Ovary (tissue), 10 donors: ENCODE data around the gene ATP5IF1. TPM values are rescaled to one million over a fixed set of nuclear protein-coding genes. Genes with fewer than 3 reads are reported as not detected.
A peak's percentile ranks its signal among the peaks of the same experiment; 100 is the strongest.

ENCODE experiments used
- DNase-seq, 5 donors: peaks; one replicate each; pipeline ENCODE4 v3.0.0-alpha.2; 2019 to 2020
- H3K27ac ChIP-seq, 2 donors: fragments of 200-600 bp; one replicate each; pipeline versions ENCODE4 v1.5.1 to v1.8.0; 2019 to 2022
- H3K27me3 ChIP-seq: fragments of 200-600 bp; one replicate; pipeline ENCODE4 v1.8.0; 2022
- H3K36me3 ChIP-seq: fragments of 200-600 bp; sonication (generic); one replicate; pipeline ENCODE4 v1.5.1; 2019
- H3K4me1 ChIP-seq: one replicate; pipeline ENCODE4 v1.8.1; 2013; ENCODE audit warnings: mild to moderate bottlenecking, moderate library complexity; ENCODE audit not compliant: insufficient read depth
- H3K4me3 ChIP-seq: fragments of 200-600 bp; sonication (generic); one replicate; pipeline ENCODE4 v1.5.1; 2017
- H3K9me3 ChIP-seq, 2 donors: fragments of 200-600 bp in 1 of 2; sonication (generic) in 1 of 2; one replicate each; pipeline versions ENCODE4 v1.5.1 to v1.8.1; 2013 to 2019; ENCODE audit warnings: mild to moderate bottlenecking in 1 of 2, moderate library complexity in 1 of 2
- EP300 ChIP-seq: sonication (generic); formaldehyde crosslinking; IDR thresholded peaks from one replicate; pipeline ENCODE4 v1.6.1; 2017; ENCODE audit warnings: antibody characterized with exemption
- POLR2A ChIP-seq: fragments of 450-650 bp; IDR thresholded peaks from one replicate; pipeline ENCODE4 v1.6.1; 2017; ENCODE audit warnings: antibody characterized with exemption, mild to moderate bottlenecking, moderate library complexity
- WGBS, 3 donors: extraction: QIAGEN DNeasy Blood & Tissue Kit in 1 of 3; methylation state at CpG; one replicate each; pipeline versions ENCODE4 v1.1.5 to v1.1.7; 2013 to 2017; 5-methylcytosine and 5-hydroxymethylcytosine counted together
- intact Hi-C, 4 donors: fragments of 100-400 bp; cut with DNase I; formaldehyde crosslinking; loops; one replicate each; pipeline versions ENCODE4 v1.11.0 to v1.15.1; 2022 to 2023
- long read RNA-seq, 3 donors: library from polyadenylated mRNA in 2 of 3; unstranded in 2 of 3; transcript quantifications; one replicate each; pipeline ENCODE4 v2.0.0 and lab custom pipeline, GENCODE V29; 2021 to 2026
- polyA plus RNA-seq, 2 donors: library from polyadenylated mRNA; stranded (reverse); fragments of 200-250 nt in 1 of 2; fragments of 350-450 nt in 1 of 2; fragmentation: Illumina TruSeq in 1 of 2; extraction: RNeasy Lipid Tissue Mini Kit (QIAGEN cat#74804) in 1 of 2; gene quantifications; one replicate each; pipeline ENCODE4 v1.2.3, GENCODE V29; 2013 to 2014
- total RNA-seq, 7 donors: library from RNA; depleted of rRNA in 2 of 7; stranded (reverse); fragments of >200 nt in 2 of 7; fragmentation: NEBNext Ultra II Directional in 3 of 7; extraction: Animal tissue kit (Norgen Biotek cat#: 25700) in 3 of 7; gene quantifications; one replicate each; pipeline versions ENCODE4 v1.1.0 to v1.2.4, GENCODE V29; 2016 to 2023
- TF ChIP-seq, protein P1 (sequence below), 3 donors: fragments of 450-650 bp in 2 of 3; fragments of 200-600 bp in 1 of 3; IDR thresholded peaks; one replicate each; pipeline versions ENCODE4 v1.5.1 to v1.8.0; 2016 to 2022; ENCODE audit warnings: antibody characterized with exemption in 3 of 3, mild to moderate bottlenecking in 1 of 3
- donor health status: DM: no; HTN: no; CAD: no; lungs with moderate emphysema.
- donor health status: DM: no; HTN: no; CAD: no.
- donor health status: Bipolar disorder and iron deficiency.
- donor health status: DM: yes; HTN: yes; CAD: no.
- donor health status: DM: no; HTN: no; CAD: no.
- donor health status: DM: yes; HTN: yes; CAD: no.

ATP5IF1 gene
- total RNA-seq = 100 to 1,000 TPM in 3 of 7 donors, 10 to 100 TPM in 4; 87.2 to 221 (median 94.4) TPM
- 100 to 1,000 TPM; 103 to 226 TPM for polyA plus RNA-seq
- long read RNA-seq, donor 1, transcript ATP5IF1-202 (2 exons, 1,855 nt) = minor isoform, 6 of 25 reads
- long read RNA-seq, donor 1, transcript ATP5IF1-201 (3 exons, 494 nt) = major isoform, 9 of 25 reads
- long read RNA-seq, donor 1, partial matches to known transcripts = 0 of 25 reads
- long read RNA-seq, donor 1, other reads (novel, unspliced or antisense) = 10 of 25 reads
- long read RNA-seq, donor 2, transcript ATP5IF1-204 (3 exons, 599 nt) = minor isoform, 6 of 138 reads
- long read RNA-seq, donor 2, transcript ATP5IF1-201 (3 exons, 494 nt) = major isoform, 121 of 138 reads
- long read RNA-seq, donor 2, transcript ATP5IF1-202 (2 exons, 1,855 nt) = minor isoform, 11 of 138 reads
- long read RNA-seq, donor 2, partial matches to known transcripts = 0 of 138 reads
- long read RNA-seq, donor 2, other reads (novel, unspliced or antisense) = 0 of 138 reads
- long read RNA-seq, donor 3, transcript ATP5IF1-201 (3 exons, 494 nt) = major isoform, 52 of 70 reads
- long read RNA-seq, donor 3, transcript ATP5IF1-202 (2 exons, 1,855 nt) = minor isoform, 7 of 70 reads
- long read RNA-seq, donor 3, partial matches to known transcripts = 7 of 70 reads
- long read RNA-seq, donor 3, other reads (novel, unspliced or antisense) = 1 of 70 reads

DNA sequence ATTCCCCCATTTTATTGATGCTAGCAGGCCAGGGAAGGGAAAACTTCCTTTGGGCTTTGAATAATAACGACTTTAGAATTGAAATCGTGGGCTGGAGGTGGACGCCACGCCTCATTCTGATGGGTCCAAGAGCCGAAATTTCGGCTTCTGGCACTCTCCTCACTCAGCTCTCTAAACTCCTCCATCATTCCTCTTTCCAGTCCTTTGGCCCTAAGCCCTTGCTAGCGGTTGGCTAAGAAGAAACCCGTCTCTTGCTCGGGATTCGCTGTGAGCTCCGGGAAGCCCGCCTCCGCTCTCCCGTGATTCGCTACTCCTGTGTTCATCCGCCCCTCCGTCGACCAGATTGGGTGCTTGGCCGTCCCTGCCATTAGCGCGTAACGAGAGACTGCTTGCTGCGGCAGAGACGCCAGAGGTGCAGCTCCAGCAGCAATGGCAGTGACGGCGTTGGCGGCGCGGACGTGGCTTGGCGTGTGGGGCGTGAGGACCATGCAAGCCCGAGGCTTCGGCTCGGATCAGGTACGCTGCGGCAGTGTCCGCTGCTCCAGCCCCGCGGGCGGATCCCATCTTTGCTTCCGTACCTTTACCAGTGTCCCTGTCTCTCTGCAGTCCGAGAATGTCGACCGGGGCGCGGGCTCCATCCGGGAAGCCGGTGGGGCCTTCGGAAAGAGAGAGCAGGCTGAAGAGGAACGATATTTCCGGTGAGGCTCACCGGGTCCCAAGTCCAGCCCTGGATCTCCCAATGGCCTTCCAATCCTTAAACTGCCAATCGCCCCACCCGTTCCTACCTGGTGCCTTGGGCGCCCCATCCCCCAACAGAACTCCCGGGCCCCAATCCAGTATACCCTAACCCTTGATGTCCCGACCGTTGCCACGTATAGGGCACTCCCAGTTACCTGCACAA lies at the start of gene ATP5IF1:
Gene ATP5IF1, plus strand, starts transcription at position 370 of the 901 bp plus-strand sequence. Its CDS starts 60 bp downstream, at position 430.
- no peaks in the 10 kb centered on the region for H3K27me3 ChIP-seq
- H3K4me3 ChIP-seq = peak within 1 kb of the TSS; percentile 98
- TF ChIP-seq EP300 = no peak
- TF ChIP-seq POLR2A = peak; percentile 89
- peak; percentile 96 to 97 (median 97) for DNase-seq
- H3K27ac ChIP-seq = peak within 1 kb of the TSS; percentile 30 to 77
- peaks cover 7% of the 10 kb centered on the region for H3K4me1 ChIP-seq
- no peaks in the 10 kb centered on the region for H3K9me3 ChIP-seq
- H3K36me3 ChIP-seq = no peaks in the 10 kb centered on the region
- intact Hi-C loops = no loop called here
- 0 to 1% (median 1%) methylated on average over 45 to 60 of the region's 60 CpGs for WGBS, 3 donors

DNA sequence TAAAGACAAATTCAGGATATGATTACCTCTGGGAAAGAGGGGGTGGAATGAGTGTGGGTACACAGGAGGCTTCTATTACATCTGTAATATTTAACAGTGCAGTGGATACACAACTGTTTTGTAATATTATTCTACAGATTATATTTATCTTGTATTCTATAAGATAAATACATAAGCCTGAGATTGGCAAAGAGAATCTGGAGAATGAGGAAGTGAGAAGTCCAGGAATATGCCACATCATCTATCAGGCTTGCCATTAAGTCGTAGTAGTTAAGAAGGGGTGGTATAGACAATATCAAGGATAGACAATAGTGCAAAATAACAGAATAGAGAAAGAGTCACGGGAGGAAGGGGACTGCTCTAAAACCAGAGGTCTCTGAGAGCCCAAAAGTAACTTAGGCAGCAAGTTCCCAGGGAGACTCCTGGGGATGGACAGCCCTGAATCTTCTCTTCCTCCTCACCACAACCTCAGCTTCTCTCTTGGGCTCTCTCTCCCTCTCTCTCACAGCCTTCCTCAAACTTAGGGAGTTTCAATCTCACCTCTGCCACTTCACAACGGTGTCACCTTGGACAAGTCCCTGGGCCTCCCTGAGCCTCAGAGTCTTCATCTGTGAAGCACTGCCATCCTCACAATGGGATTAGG lies 45.5 kb upstream of the ATP5IF1 start:
- no peak overlapping the region for H3K4me3 ChIP-seq
- no peaks in the 10 kb centered on the region for H3K27me3 ChIP-seq
- WGBS, 3 donors = 70 to 76% (median 75%) methylated on average over 3 of the region's 3 CpGs
- no peaks in the 10 kb centered on the region for H3K4me1 ChIP-seq
- H3K9me3 ChIP-seq = no peaks in the 10 kb centered on the region
- TF ChIP-seq, protein P1, sequence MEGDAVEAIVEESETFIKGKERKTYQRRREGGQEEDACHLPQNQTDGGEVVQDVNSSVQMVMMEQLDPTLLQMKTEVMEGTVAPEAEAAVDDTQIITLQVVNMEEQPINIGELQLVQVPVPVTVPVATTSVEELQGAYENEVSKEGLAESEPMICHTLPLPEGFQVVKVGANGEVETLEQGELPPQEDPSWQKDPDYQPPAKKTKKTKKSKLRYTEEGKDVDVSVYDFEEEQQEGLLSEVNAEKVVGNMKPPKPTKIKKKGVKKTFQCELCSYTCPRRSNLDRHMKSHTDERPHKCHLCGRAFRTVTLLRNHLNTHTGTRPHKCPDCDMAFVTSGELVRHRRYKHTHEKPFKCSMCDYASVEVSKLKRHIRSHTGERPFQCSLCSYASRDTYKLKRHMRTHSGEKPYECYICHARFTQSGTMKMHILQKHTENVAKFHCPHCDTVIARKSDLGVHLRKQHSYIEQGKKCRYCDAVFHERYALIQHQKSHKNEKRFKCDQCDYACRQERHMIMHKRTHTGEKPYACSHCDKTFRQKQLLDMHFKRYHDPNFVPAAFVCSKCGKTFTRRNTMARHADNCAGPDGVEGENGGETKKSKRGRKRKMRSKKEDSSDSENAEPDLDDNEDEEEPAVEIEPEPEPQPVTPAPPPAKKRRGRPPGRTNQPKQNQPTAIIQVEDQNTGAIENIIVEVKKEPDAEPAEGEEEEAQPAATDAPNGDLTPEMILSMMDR (IDR thresholded peaks at IDR 0.05) = no peak
- TF ChIP-seq EP300 (no peak), POLR2A (no peak)
- no peaks in the 10 kb centered on the region for H3K36me3 ChIP-seq
- no peak overlapping the region for H3K27ac ChIP-seq
- intact Hi-C loops = no loop called here
- no peak for DNase-seq

GRCh38 chr1:28190996-28191645 lies 44.8 kb upstream of the ATP5IF1 start:
- WGBS, 3 donors = 48 to 57% (median 56%) methylated on average over 12 of the region's 12 CpGs
- no peaks in the 10 kb centered on the region for H3K27me3 ChIP-seq
- H3K27ac ChIP-seq = no peak overlapping the region
- no peaks in the 10 kb centered on the region for H3K36me3 ChIP-seq
- no peaks in the 10 kb centered on the region for H3K9me3 ChIP-seq
- no peak overlapping the region for H3K4me3 ChIP-seq
- no peaks in the 10 kb centered on the region for H3K4me1 ChIP-seq
- TF ChIP-seq EP300 = no peak
- TF ChIP-seq, protein P1 (IDR thresholded peaks at IDR 0.05) = no peak
- TF ChIP-seq POLR2A = no peak
- no peak for DNase-seq
- intact Hi-C loops = no loop called here

GRCh38 chr1:28193701-28194161 lies 42.2 kb upstream of the ATP5IF1 start:
- intact Hi-C loops = no loop called here
- DNase-seq = no peak
- Histone ChIP-seq H3K36me3 (no peaks in the 10 kb centered on the region), H3K27ac (no peak overlapping the region), H3K4me3 (no peak overlapping the region), H3K9me3 (no peaks in the 10 kb centered on the region), H3K27me3 (no peaks in the 10 kb centered on the region), H3K4me1 (no peaks in the 10 kb centered on the region)
- WGBS, 3 donors = 62 to 78% (median 75%) methylated on average over 6 to 8 of the region's 8 CpGs
- TF ChIP-seq, protein P1 (IDR thresholded peaks at IDR 0.05) = no peak
- no peak for TF ChIP-seq POLR2A
- no peak for TF ChIP-seq EP300
